ENCODE measurements around the gene PCID2. TPM values are rescaled to one million over a fixed set of nuclear protein-coding genes. Genes with fewer than 3 reads are reported as not detected.

Gene PCID2
- total and polyA plus RNA-seq, 8 donors, result 25.9 to 81.7 (median 40.9) TPM

DNA sequence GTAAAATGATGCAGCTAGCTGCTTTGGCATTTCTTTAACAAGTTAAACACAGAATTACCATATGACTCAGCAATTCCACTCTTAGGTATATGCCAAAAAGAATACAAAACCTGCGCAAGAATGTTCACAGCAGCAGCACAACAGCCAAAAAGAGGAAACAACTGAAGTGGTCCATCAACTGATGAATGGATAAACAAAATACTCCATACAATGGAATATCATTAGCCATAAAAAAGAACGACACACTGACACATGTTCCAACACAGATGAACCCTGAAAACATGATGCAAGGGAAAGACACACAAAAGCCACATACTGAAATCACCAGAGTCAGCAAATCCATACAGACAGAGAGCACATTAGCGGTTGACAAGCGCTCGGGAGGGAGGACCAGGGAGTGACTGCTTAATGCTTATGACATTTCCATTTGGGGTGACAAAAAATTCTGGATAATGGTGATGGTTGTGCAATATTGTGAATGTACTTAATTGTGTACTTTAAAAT, 3.0 kb downstream of the PCID2 start:
- Histone ChIP-seq H3K36me3 (peaks cover 0 to 23% (median 11%) of the 10 kb centered on the region in 4 donors), H3K27me3 (no peaks in the 10 kb centered on the region), H3K4me3 (no peak overlapping the region), H3K4me1 (peaks cover 38 to 73% (median 60%) of the 10 kb centered on the region in 4 donors), H3K27ac (no peak overlapping the region), H3K9me3 (no peaks in the 10 kb centered on the region)
- intact Hi-C loops (cut with DNase I; ENCODE audit: low total_unique reads), result no loop called here
- 53 to 80% (median 68%) methylated on average over 5 of the region's 5 CpGs for WGBS, 5 donors
- no peak for DNase-seq
- TF ChIP-seq, protein P1, sequence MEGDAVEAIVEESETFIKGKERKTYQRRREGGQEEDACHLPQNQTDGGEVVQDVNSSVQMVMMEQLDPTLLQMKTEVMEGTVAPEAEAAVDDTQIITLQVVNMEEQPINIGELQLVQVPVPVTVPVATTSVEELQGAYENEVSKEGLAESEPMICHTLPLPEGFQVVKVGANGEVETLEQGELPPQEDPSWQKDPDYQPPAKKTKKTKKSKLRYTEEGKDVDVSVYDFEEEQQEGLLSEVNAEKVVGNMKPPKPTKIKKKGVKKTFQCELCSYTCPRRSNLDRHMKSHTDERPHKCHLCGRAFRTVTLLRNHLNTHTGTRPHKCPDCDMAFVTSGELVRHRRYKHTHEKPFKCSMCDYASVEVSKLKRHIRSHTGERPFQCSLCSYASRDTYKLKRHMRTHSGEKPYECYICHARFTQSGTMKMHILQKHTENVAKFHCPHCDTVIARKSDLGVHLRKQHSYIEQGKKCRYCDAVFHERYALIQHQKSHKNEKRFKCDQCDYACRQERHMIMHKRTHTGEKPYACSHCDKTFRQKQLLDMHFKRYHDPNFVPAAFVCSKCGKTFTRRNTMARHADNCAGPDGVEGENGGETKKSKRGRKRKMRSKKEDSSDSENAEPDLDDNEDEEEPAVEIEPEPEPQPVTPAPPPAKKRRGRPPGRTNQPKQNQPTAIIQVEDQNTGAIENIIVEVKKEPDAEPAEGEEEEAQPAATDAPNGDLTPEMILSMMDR (IDR thresholded peaks at IDR 0.05), result no peak
- TF ChIP-seq EP300 (IDR thresholded peaks at IDR 0.05) (no peak), POLR2A (IDR thresholded peaks at IDR 0.05) (no peak), POLR2AphosphoS5 (IDR thresholded peaks at IDR 0.05) (no peak)

DNA sequence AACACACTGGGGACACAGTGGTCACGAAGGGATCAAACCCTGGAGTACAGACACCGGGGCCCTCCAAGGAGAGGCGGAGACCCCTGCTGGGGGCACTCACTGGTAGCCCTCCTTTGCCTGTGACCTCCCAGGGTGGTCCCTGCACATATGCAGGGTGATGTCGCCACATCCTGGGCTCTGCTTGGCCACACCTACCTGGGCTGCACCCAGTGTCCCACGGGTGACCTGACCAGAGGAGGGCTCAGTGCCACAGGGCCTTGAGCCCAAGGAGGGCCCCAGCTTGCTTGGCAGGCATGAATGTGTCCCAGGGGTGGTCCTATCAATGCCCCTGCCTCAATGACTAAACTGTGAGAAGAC, 4.1 kb downstream of the PCID2 start:
- peaks cover 8 to 35% (median 21%) of the 10 kb centered on the region in 4 donors for H3K36me3 ChIP-seq
- H3K27me3 ChIP-seq, result no peaks in the 10 kb centered on the region
- DNase-seq, result no peak
- intact Hi-C loops (cut with DNase I; ENCODE audit: low total_unique reads), result no loop called here
- 75 to 88% (median 86%) methylated on average over 3 to 5 of the region's 5 CpGs for WGBS, 5 donors
- no peaks in the 10 kb centered on the region for H3K9me3 ChIP-seq
- TF ChIP-seq, protein P1 (IDR thresholded peaks at IDR 0.05), result no peak
- TF ChIP-seq EP300 (IDR thresholded peaks at IDR 0.05) (no peak), POLR2A (IDR thresholded peaks at IDR 0.05) (no peak), POLR2AphosphoS5 (IDR thresholded peaks at IDR 0.05) (no peak)
- peaks cover 35 to 67% (median 54%) of the 10 kb centered on the region in 4 donors for H3K4me1 ChIP-seq
- peak overlapping the region in 2 of 5 donors; percentile 18 to 48 for H3K27ac ChIP-seq
- no peak overlapping the region for H3K4me3 ChIP-seq

DNA sequence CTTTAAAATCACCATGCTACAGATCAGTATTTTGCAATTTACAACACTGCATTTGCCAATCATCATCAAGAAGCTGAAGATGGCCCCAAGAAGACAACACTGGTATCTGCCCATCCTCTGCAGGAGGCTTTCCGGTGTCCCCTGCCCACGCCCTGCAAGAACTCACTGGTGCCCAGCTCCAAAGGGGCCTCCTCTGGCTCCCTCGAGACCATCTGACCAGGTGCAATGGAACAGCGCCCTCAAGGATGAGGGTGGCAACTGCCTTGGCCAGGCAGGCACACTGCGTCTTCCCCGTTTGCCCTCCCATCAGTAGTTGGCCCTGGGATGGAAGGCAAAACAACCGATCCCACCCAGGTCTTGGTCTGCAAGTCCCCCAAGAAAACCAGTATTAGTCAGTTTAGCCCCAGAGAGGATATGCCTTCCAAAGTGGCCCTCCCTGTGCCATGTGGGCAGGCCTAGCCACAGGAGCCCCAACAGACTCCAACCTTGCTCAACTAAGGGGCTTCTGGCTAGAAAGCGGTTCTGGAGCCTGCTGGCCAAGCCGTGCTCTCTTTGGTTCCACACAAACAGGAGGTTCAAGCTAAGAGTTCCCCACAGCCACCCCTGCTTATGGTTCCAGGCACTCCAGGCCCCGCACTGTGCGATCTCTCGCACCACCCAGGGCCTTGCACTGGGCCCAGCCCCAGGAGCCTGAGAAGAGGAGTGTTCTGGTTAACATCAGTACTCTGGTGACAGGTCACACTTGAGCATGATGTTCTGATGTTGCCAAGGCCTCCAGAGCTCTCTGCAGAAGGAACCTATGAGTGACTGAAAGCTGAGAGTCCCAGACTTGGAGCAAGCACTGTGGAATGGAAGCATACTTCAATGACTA, 4.7 kb downstream of the PCID2 start:
- H3K27me3 ChIP-seq, result no peaks in the 10 kb centered on the region
- H3K27ac ChIP-seq, result peak overlapping the region in 3 of 5 donors; percentile 18 to 55 (median 31)
- intact Hi-C loops (cut with DNase I; ENCODE audit: low total_unique reads), result no loop called here
- 92 to 96% (median 94%) methylated on average over 11 to 12 of the region's 12 CpGs for WGBS, 5 donors
- H3K4me3 ChIP-seq, result no peak overlapping the region
- peaks cover 31 to 67% (median 54%) of the 10 kb centered on the region in 4 donors for H3K4me1 ChIP-seq
- DNase-seq, result peak in 1 of 2 donors; percentile 37
- TF ChIP-seq POLR2AphosphoS5 (IDR thresholded peaks at IDR 0.05), result peak; percentile 18 to 37 (median 22)
- TF ChIP-seq, protein P1 (IDR thresholded peaks at IDR 0.05), result no peak
- peaks cover 14 to 41% (median 27%) of the 10 kb centered on the region in 4 donors for H3K36me3 ChIP-seq
- H3K9me3 ChIP-seq, result no peaks in the 10 kb centered on the region

DNA sequence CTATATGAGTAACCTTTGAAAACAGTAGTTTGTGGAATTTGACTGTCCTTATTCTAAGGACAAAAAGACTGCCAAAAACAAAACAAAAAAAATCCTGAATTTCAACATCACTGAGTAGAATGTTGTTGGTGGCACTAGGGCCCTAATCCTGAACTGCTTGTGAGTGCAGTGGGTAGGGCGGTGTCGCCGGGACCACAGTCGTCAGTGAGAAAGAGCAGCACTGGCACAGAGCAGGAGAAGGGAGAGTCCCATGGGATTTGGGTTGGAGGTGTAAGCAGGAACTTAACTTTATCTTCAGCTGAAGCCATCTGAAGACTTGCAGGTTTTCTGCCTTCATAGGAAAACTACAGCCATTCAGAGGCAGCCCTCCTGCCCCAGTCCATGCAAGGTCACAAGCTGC, 5.6 kb downstream of the PCID2 start:
- H3K27ac ChIP-seq, result peak overlapping the region in 1 of 5 donors; percentile 55
- intact Hi-C loops (cut with DNase I; ENCODE audit: low total_unique reads), result no loop called here
- H3K27me3 ChIP-seq, result no peaks in the 10 kb centered on the region
- 88 to 91% (median 90%) methylated on average over 4 of the region's 4 CpGs for WGBS, 5 donors
- peaks cover 15 to 49% (median 35%) of the 10 kb centered on the region in 4 donors for H3K36me3 ChIP-seq
- peaks cover 24 to 71% (median 54%) of the 10 kb centered on the region in 4 donors for H3K4me1 ChIP-seq
- no peak for DNase-seq
- no peak overlapping the region for H3K4me3 ChIP-seq
- TF ChIP-seq EP300 (IDR thresholded peaks at IDR 0.05) (no peak), POLR2AphosphoS5 (IDR thresholded peaks at IDR 0.05) (no peak), POLR2A (IDR thresholded peaks at IDR 0.05) (no peak)
- TF ChIP-seq, protein P1 (IDR thresholded peaks at IDR 0.05), result no peak
- no peaks in the 10 kb centered on the region for H3K9me3 ChIP-seq

Measured in stomach (tissue), 9 donors.